Measurements from ENCODE around the gene NLGN4Y. TPM values are rescaled to one million over a fixed set of nuclear protein-coding genes. Genes with fewer than 3 reads are reported as not detected.

The NLGN4Y gene
- total and polyA plus RNA-seq, 2 of the 13 experiments (the other 11 are each of a cell fraction or from before 2014, with no cell fraction given): 6.0 to 16.5 TPM

DNA sequence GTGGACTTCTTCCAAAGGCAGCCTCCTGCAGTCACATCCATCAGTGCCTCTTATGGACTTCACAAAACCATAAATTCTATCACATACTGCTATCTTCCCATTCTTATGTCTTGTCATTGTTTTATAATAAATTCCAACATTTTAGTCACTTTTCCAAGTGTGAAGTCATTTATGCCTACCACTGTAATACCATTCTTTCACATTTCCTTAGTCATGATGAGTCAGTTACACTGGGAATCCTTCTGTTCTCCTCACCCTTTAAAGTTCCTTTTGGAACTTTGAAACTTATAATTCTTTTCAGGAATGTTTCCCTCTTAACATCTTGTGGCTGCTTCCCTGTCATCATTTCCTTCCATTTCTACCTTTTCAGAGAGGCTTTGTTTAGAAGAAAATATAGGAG is 279.7 kb downstream of the NLGN4Y start (continued):
- TF ChIP-seq SPEN (CRISPR knock-in tag; IDR thresholded peaks at IDR 0.05; ENCODE audit: low read depth) (no peak), POLR2G (IDR thresholded peaks at IDR 0.05; ENCODE audit: low read depth, low read length) (no peak), SALL1 (CRISPR knock-in tag; IDR thresholded peaks at IDR 0.05) (no peak), SAFB2 (CRISPR knock-in tag; IDR thresholded peaks at IDR 0.05; ENCODE audit: borderline replicate concordance, low read depth) (no peak)
- TF ChIP-seq, protein P1, sequence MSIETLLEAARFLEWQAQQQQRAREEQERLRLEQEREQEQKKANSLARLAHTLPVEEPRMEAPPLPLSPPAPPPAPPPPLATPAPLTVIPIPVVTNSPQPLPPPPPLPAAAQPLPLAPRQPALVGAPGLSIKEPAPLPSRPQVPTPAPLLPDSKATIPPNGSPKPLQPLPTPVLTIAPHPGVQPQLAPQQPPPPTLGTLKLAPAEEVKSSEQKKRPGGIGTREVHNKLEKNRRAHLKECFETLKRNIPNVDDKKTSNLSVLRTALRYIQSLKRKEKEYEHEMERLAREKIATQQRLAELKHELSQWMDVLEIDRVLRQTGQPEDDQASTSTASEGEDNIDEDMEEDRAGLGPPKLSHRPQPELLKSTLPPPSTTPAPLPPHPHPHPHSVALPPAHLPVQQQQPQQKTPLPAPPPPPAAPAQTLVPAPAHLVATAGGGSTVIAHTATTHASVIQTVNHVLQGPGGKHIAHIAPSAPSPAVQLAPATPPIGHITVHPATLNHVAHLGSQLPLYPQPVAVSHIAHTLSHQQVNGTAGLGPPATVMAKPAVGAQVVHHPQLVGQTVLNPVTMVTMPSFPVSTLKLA (IDR thresholded peaks at IDR 0.05): no peak
- TF ChIP-seq, protein P2, sequence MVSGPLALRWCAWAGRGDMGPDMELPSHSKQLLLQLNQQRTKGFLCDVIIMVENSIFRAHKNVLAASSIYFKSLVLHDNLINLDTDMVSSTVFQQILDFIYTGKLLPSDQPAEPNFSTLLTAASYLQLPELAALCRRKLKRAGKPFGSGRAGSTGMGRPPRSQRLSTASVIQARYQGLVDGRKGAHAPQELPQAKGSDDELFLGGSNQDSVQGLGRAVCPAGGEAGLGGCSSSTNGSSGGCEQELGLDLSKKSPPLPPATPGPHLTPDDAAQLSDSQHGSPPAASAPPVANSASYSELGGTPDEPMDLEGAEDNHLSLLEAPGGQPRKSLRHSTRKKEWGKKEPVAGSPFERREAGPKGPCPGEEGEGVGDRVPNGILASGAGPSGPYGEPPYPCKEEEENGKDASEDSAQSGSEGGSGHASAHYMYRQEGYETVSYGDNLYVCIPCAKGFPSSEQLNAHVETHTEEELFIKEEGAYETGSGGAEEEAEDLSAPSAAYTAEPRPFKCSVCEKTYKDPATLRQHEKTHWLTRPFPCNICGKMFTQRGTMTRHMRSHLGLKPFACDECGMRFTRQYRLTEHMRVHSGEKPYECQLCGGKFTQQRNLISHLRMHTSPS (CRISPR knock-in tag; IDR thresholded peaks at IDR 0.05; ENCODE audit: low read depth): no peak
- TF ChIP-seq, protein P3, sequence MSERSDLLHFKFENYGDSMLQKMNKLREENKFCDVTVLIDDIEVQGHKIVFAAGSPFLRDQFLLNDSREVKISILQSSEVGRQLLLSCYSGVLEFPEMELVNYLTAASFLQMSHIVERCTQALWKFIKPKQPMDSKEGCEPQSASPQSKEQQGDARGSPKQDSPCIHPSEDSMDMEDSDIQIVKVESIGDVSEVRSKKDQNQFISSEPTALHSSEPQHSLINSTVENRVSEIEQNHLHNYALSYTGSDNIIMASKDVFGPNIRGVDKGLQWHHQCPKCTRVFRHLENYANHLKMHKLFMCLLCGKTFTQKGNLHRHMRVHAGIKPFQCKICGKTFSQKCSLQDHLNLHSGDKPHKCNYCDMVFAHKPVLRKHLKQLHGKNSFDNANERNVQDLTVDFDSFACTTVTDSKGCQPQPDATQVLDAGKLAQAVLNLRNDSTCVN (CRISPR knock-in tag; IDR thresholded peaks at IDR 0.05; ENCODE audit: borderline replicate concordance): no peak

DNA sequence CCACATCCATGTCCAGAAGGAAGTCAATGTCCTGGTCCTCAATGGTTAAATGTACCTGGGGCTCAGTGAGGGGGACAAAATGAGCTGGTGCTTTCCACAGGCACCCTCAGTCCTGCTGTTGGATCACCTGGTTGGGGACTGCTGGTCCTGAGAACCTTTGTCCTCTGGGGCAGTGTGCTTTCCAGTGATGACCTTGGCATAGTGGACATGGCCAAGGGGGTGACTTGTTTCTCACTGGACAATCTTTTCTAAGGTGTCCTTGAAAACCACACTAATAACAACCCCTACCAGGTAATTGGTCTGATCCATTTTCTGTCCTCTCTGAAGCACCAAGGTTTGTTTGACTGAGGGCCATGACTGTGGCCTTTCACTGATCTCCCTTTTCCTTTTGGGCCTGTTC is 294.1 kb downstream of the NLGN4Y start:
- Histone ChIP-seq H3K27me3 (ENCODE audit: control insufficient read depth in 1 of 2, insufficient read depth in 2 of 2, low read length in 2 of 2) (no peaks in the 10 kb centered on the region), H3K4me3 (replicated peaks in 1 of 3; ENCODE audit: insufficient read depth in 1 of 3, low read depth in 2 of 3, low read length in 3 of 3) (no peak overlapping the region), H2AFZ (ENCODE audit: low read length) (no peak overlapping the region), H3K4me1 (ENCODE audit: insufficient read depth, low read length) (0 out of 2 replicates have a peak, but pooled peaks cover 8% of the 10 kb centered on the region), H4K20me1 (ENCODE audit: insufficient read depth, low read length) (no peaks in the 10 kb centered on the region), H3K4me2 (ENCODE audit: low read depth, low read length) (no peak overlapping the region), H3K9me3 (ENCODE audit: low read length) (no peaks in the 10 kb centered on the region), H3K36me3 (replicated peaks in 1 of 2; ENCODE audit: control insufficient read depth in 1 of 2, insufficient read depth in 2 of 2, low read length in 2 of 2) (no peaks in the 10 kb centered on the region; a peak in 1 of 5 replicates), H3K9ac (ENCODE audit: insufficient read depth, low read depth, low read length) (no peak overlapping the region), H3K79me2 (ENCODE audit: insufficient read depth, low read length) (no peaks in the 10 kb centered on the region), H3K27ac (ENCODE audit: extremely low read length, insufficient read depth, low read length) (no peak overlapping the region)
- no peak for ATAC-seq
- in situ Hi-C loops (cut with HindIII; ENCODE audit: extremely low pct_ligation_motif_present, low pct_unique_long_range_greater_than_20kb) (no loop called here), intact Hi-C loops (cut with micrococcal nuclease; ENCODE audit: unreplicated experiment) (no loop called here)
- TF ChIP-seq, protein P4, sequence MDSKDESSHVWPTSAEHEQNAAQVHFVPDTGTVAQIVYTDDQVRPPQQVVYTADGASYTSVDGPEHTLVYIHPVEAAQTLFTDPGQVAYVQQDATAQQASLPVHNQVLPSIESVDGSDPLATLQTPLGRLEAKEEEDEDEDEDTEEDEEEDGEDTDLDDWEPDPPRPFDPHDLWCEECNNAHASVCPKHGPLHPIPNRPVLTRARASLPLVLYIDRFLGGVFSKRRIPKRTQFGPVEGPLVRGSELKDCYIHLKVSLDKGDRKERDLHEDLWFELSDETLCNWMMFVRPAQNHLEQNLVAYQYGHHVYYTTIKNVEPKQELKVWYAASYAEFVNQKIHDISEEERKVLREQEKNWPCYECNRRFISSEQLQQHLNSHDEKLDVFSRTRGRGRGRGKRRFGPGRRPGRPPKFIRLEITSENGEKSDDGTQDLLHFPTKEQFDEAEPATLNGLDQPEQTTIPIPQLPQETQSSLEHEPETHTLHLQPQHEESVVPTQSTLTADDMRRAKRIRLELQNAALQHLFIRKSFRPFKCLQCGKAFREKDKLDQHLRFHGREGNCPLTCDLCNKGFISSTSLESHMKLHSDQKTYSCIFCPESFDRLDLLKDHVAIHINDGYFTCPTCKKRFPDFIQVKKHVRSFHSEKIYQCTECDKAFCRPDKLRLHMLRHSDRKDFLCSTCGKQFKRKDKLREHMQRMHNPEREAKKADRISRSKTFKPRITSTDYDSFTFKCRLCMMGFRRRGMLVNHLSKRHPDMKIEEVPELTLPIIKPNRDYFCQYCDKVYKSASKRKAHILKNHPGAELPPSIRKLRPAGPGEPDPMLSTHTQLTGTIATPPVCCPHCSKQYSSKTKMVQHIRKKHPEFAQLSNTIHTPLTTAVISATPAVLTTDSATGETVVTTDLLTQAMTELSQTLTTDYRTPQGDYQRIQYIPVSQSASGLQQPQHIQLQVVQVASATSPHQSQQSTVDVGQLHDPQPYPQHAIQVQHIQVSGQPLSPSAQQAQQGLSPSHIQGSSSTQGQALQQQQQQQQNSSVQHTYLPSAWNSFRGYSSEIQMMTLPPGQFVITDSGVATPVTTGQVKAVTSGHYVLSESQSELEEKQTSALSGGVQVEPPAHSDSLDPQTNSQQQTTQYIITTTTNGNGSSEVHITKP (CRISPR knock-in tag; IDR thresholded peaks at IDR 0.05; ENCODE audit: low read depth): peak; percentile 96
- TF ChIP-seq ZMYM4 (CRISPR knock-in tag; IDR thresholded peaks at IDR 0.05) (peak; percentile 19; the same call in 1 of the 2 replicates), HNF4A (CRISPR knock-in tag; IDR thresholded peaks at IDR 0.05) (0 out of 2 replicates have a peak, but pooled peaks have one; percentile 8), BCL6 (CRISPR knock-in tag; IDR thresholded peaks at IDR 0.05) (peak; percentile 60), PRPF4 (IDR thresholded peaks at IDR 0.05; ENCODE audit: low read depth, low read length, poor library complexity, severe bottlenecking) (no peak), RFX5 (IDR thresholded peaks at IDR 0.05; ENCODE audit: low read depth, low read length) (no peak)
- TF ChIP-seq, protein P5, sequence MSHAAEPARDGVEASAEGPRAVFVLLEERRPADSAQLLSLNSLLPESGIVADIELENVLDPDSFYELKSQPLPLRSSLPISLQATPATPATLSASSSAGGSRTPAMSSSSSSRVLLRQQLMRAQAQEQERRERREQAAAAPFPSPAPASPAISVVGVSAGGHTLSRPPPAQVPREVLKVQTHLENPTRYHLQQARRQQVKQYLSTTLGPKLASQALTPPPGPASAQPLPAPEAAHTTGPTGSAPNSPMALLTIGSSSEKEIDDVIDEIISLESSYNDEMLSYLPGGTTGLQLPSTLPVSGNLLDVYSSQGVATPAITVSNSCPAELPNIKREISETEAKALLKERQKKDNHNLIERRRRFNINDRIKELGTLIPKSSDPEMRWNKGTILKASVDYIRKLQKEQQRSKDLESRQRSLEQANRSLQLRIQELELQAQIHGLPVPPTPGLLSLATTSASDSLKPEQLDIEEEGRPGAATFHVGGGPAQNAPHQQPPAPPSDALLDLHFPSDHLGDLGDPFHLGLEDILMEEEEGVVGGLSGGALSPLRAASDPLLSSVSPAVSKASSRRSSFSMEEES (CRISPR knock-in tag; IDR thresholded peaks at IDR 0.05): no peak
- ChIA-PET POLR2A (no interaction called here), CTCF (ENCODE audit: low intra/inter-chr PET ratio, low total read pairs) (no interaction called here)
- no peak for DNase-seq (ENCODE audit: low spot score)
- no peak for FAIRE-seq
- no TSS peak for BruUV-seq (replicated peaks)

Data from HepG2 (cell line).